Colonic mucosa (tissue), 4 donors: Measurements from ENCODE around the gene CKAP4. TPM values are rescaled to one million over a fixed set of nuclear protein-coding genes. Genes with fewer than 3 reads are reported as not detected.

Experiments
- DNase-seq: peaks from one replicate; pipeline ENCODE4 v3.0.0-alpha.2; 2020
- H3K27ac ChIP-seq: fragments of 200-600 bp; one replicate; pipeline ENCODE4 v1.8.0; 2021
- H3K27me3 ChIP-seq: fragments of 200-600 bp; one replicate; pipeline ENCODE4 v1.8.0; 2021
- H3K36me3 ChIP-seq: fragments of 200-600 bp; one replicate; pipeline ENCODE4 v1.8.0; 2021
- H3K4me1 ChIP-seq: fragments of 200-600 bp; one replicate; pipeline ENCODE4 v1.8.0; 2021; ENCODE audit warnings: mild to moderate bottlenecking
- H3K4me3 ChIP-seq: fragments of 200-600 bp; one replicate; pipeline ENCODE4 v1.8.0; 2021
- H3K9ac ChIP-seq, 2 donors: one replicate each; pipeline ENCODE4 v1.7.0; 2013; ENCODE audit warnings: control low read depth in 2 of 2, low read depth in 2 of 2, low read length in 2 of 2
- H3K9me3 ChIP-seq: fragments of 200-600 bp; one replicate; pipeline ENCODE4 v1.8.0; 2021
- intact Hi-C: fragments of 100-400 bp; cut with DNase I; formaldehyde crosslinking; loops from one replicate; pipeline ENCODE4 v1.14.1; 2022
- total RNA-seq, 2 donors: library from RNA; stranded (reverse); fragmentation: NEBNext Ultra II Directional in 1 of 2; extraction: Animal tissue kit (Norgen Biotek cat#: 25700) in 1 of 2; gene quantifications; one replicate each; pipeline ENCODE4 v1.2.1, GENCODE V29; 2021
- TF ChIP-seq, protein P1 (sequence below): fragments of 200-600 bp; IDR thresholded peaks from one replicate; pipeline ENCODE4 v1.8.0; 2022; ENCODE audit warnings: antibody characterized with exemption, mild to moderate bottlenecking
- donor health status: healthy.
- donor health status: DM: no; HTN: no; CAD: no.
- donor health status: DM: no; HTN: no; CAD: no.

CKAP4 gene
- total RNA-seq, 2 donors from 2014 or later: 91.0 to 148 TPM

GRCh38 chr12:106245767-106246166 lies 2.1 kb downstream of the CKAP4 start:
- intact Hi-C loops: no loop called here
- TF ChIP-seq, protein P1, sequence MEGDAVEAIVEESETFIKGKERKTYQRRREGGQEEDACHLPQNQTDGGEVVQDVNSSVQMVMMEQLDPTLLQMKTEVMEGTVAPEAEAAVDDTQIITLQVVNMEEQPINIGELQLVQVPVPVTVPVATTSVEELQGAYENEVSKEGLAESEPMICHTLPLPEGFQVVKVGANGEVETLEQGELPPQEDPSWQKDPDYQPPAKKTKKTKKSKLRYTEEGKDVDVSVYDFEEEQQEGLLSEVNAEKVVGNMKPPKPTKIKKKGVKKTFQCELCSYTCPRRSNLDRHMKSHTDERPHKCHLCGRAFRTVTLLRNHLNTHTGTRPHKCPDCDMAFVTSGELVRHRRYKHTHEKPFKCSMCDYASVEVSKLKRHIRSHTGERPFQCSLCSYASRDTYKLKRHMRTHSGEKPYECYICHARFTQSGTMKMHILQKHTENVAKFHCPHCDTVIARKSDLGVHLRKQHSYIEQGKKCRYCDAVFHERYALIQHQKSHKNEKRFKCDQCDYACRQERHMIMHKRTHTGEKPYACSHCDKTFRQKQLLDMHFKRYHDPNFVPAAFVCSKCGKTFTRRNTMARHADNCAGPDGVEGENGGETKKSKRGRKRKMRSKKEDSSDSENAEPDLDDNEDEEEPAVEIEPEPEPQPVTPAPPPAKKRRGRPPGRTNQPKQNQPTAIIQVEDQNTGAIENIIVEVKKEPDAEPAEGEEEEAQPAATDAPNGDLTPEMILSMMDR: no peak
- H3K27ac ChIP-seq: peak overlapping the region; percentile 90
- H3K9me3 ChIP-seq: no peaks in the 10 kb centered on the region
- H3K27me3 ChIP-seq: no peaks in the 10 kb centered on the region
- no peaks in the 10 kb centered on the region for H3K36me3 ChIP-seq
- peak overlapping the region; percentile 90 for H3K4me3 ChIP-seq
- H3K4me1 ChIP-seq: peaks cover 3% of the 10 kb centered on the region
- peak; percentile 89 for DNase-seq
- peak overlapping the region; percentile 50 to 89 for H3K9ac ChIP-seq

DNA sequence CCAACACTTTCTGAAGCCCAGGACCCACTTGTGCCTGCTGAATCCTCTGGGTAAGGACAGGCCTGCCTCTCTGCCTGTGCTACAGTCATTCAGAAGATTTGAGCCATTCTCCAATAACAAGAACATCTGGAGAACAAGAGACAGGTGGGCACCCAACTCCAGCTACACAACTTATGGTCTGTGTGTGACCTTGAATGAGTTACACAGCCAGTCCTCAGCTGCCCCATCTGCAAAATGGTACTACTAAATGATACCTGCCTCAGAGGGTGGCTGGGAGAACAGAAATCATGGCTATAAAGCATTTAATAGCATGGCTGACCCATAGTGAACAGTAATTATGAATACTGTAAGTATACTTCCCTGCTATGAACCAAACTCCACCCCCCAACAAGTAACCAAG lies 4.2 kb downstream of the CKAP4 start:
- Histone ChIP-seq H3K9me3 (no peaks in the 10 kb centered on the region), H3K27me3 (no peaks in the 10 kb centered on the region), H3K36me3 (peaks cover 9% of the 10 kb centered on the region), H3K4me1 (peaks cover 3% of the 10 kb centered on the region), H3K27ac (no peak overlapping the region), H3K9ac (no peak overlapping the region), H3K4me3 (no peak overlapping the region)
- intact Hi-C loops: no loop called here
- no peak for DNase-seq
- TF ChIP-seq, protein P1: no peak

DNA sequence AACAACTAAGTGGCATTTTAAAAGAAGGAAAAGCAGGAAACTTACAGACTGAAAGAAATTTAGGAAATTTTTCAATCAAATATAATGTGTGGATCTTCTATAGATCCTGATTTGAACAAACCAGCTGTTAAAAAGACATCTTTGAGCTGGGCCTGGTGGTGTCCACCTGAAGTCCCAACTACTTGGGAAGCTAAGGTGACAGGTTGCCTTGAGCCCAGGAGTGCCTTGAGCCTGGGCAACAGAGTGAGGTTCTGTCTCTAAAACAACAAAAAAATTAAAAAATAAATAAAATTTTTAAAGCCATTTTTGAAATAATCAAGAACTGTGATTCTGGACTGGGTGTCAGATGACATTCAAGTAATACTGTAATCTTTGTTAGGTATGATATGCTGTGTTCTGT lies 7.0 kb downstream of the CKAP4 start:
- H3K27me3 ChIP-seq: no peaks in the 10 kb centered on the region
- H3K9ac ChIP-seq: no peak overlapping the region
- H3K4me1 ChIP-seq: peaks cover 3% of the 10 kb centered on the region
- no peak overlapping the region for H3K4me3 ChIP-seq
- no peaks in the 10 kb centered on the region for H3K9me3 ChIP-seq
- no peak for DNase-seq
- peaks cover 9% of the 10 kb centered on the region for H3K36me3 ChIP-seq
- no peak overlapping the region for H3K27ac ChIP-seq
- intact Hi-C loops: no loop called here
- TF ChIP-seq, protein P1: no peak

DNA sequence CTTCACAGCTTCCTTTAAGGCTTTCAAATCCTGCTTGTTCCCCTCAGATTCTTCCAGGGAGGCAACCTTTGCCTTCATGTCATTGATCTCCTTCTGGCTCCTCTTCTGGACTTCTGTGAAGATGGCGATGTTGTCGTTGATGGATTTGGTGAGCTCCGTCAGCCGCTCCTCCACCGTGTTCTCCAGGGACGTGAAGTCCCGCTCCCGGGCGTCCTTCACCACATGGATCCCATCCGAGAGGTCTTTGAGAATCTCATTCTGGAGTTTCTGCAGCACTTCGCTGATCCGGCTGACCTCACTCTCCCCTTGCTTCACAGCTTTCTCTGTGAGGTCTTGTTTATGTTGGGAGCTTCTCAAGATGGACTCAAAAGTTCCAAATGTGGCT lies 7.9 kb downstream of the CKAP4 start:
- Histone ChIP-seq H3K36me3 (peaks cover 9% of the 10 kb centered on the region), H3K27ac (no peak overlapping the region), H3K9me3 (no peaks in the 10 kb centered on the region), H3K9ac (no peak overlapping the region), H3K27me3 (no peaks in the 10 kb centered on the region), H3K4me3 (no peak overlapping the region), H3K4me1 (peaks cover under 1% of the 10 kb centered on the region)
- intact Hi-C loops: no loop called here
- peak; percentile 8 for DNase-seq
- TF ChIP-seq, protein P1: no peak

GRCh38 chr12:106239241-106239950 lies 8.4 kb downstream of the CKAP4 start:
- TF ChIP-seq, protein P1: no peak
- Histone ChIP-seq H3K27ac (no peak overlapping the region), H3K4me1 (no peaks in the 10 kb centered on the region), H3K27me3 (no peaks in the 10 kb centered on the region), H3K9ac (no peak overlapping the region), H3K4me3 (no peak overlapping the region), H3K9me3 (no peaks in the 10 kb centered on the region), H3K36me3 (peaks cover 9% of the 10 kb centered on the region)
- intact Hi-C loops: no loop called here
- DNase-seq: peak; percentile 12
